Panc1 (cell line): ENCODE measurements around the gene KCNJ12.
"Not testable (repeated sequence)": the region's sequence is repeated elsewhere in the genome, so short reads cannot be mapped to it uniquely, and the experiment has no call there.

Experiments used
- CTCF ChIP-seq: fragments of 450-650 bp; IDR thresholded peaks from 2 replicates; pipeline ENCODE4 v1.5.1; 2017; ENCODE audit warnings: mild to moderate bottlenecking
- POLR2AphosphoS5 ChIP-seq: IDR thresholded peaks from 2 replicates; pipeline ENCODE4 v1.6.1; 2012; ENCODE audit warnings: mild to moderate bottlenecking, low read depth, low read length, moderate library complexity
- TCF7L2 ChIP-seq: IDR thresholded peaks from 2 replicates; pipeline ENCODE4 v1.6.1; 2011; ENCODE audit warnings: mild to moderate bottlenecking, low read depth, low read length, inconsistent platforms

DNA sequence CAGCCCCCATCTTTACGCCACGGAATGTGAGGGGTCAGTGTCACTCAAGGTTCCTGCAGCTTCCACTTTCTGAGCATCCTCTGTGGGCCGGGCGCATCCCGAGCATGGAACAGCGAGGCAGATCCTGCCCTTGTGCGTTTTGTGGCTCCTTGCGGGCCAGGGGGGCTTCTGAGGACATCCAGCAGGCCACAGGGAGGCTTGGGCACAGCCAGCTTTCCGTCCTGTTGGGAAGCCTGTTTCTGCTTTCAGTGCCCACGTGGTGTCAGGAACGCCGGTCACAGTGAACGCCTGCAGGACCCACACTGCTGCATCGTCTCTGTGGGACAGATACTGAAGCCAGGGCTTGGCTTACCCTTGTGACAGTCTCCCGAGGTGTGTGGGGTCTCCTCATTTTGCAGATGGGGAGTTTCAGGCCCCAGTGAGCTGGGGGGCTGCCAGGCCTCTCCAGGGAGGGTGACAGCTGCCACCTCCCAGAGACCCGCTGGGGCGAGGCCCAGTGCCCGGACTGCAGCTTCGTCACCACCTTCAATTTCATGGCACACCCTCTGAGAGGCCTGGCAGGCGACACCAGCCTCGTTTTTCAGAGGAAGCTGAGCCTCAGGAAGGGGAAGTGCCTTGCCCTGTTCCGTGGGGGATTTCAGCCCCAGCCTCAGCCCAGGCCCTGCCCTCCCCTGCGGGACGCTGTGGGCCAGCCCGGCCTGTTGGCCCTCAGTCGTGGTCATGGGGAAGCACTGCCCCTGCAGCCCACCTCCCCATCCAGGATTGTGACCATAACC lies 29.0 kb downstream of the KCNJ12 start:
- TF ChIP-seq POLR2AphosphoS5, CTCF, TCF7L2: not testable (repeated sequence)
